D341Med (cell line): Measurements from ENCODE around the gene ANKFY1.
A peak's percentile ranks its signal among the peaks of the same experiment; 100 is the strongest.

Experiments
- DNase-seq: peaks from one replicate; pipeline ENCODE4 v3.0.0; 2012; ENCODE audit warnings: low spot score

The ANKFY1 gene

GRCh38 chr17:4263282-4264215 is at the start of gene ANKFY1:
ANKFY1 (minus strand) TSS chr17:4263979; CDS start chr17:4263941, 38 bp downstream.
- DNase-seq = peak; percentile 93

GRCh38 chr17:4310354-4311060 is 46.7 kb upstream of the ANKFY1 start:
- no peak for DNase-seq

GRCh38 chr17:4309897-4310296 is 46.1 kb upstream of the ANKFY1 start:
- no peak for DNase-seq

GRCh38 chr17:4307179-4307930 is 43.6 kb upstream of the ANKFY1 start:
- no peak for DNase-seq

- DNase-seq = no peak
These were observed 41.4 kb upstream of the ANKFY1 start for GRCh38 chr17:4305224-4305623.

GRCh38 chr17:4304417-4305027 is 40.7 kb upstream of the ANKFY1 start:
- DNase-seq = peak; percentile 34

- DNase-seq = no peak
These were observed 37.3 kb upstream of the ANKFY1 start for GRCh38 chr17:4301066-4301465.

GRCh38 chr17:4297351-4297750 is 33.6 kb upstream of the ANKFY1 start:
- DNase-seq = no peak

GRCh38 chr17:4295686-4296085 is 31.9 kb upstream of the ANKFY1 start:
- DNase-seq = no peak

- no peak for DNase-seq
These were observed 29.8 kb upstream of the ANKFY1 start for GRCh38 chr17:4293572-4293971.

- DNase-seq = no peak
These were observed 23.9 kb upstream of the ANKFY1 start for GRCh38 chr17:4287710-4288109.

GRCh38 chr17:4276514-4276913 is 12.7 kb upstream of the ANKFY1 start:
- no peak for DNase-seq

- DNase-seq = no peak
These were observed 9.2 kb upstream of the ANKFY1 start for GRCh38 chr17:4272972-4273368.

- no peak for DNase-seq
These were observed 8.6 kb upstream of the ANKFY1 start for GRCh38 chr17:4272213-4272971.

GRCh38 chr17:4270736-4271135 is 7.0 kb upstream of the ANKFY1 start:
- no peak for DNase-seq

GRCh38 chr17:4269915-4270314 is 6.1 kb upstream of the ANKFY1 start:
- DNase-seq = no peak

GRCh38 chr17:4267402-4267801 is 3.6 kb upstream of the ANKFY1 start:
- no peak for DNase-seq

GRCh38 chr17:4266550-4266949 is 2.8 kb upstream of the ANKFY1 start:
- no peak for DNase-seq

GRCh38 chr17:4262703-4263102 is 1.1 kb downstream of the ANKFY1 start:
- no peak for DNase-seq

- DNase-seq = no peak
These were observed 2.3 kb downstream of the ANKFY1 start for GRCh38 chr17:4261452-4261851.

GRCh38 chr17:4258867-4259266 is 4.9 kb downstream of the ANKFY1 start:
- no peak for DNase-seq
